HCT116 (cell line): ENCODE data around the gene DNAJC6. TPM values are rescaled to one million over a fixed set of nuclear protein-coding genes. Genes with fewer than 3 reads are reported as not detected.
A peak's percentile ranks its signal among the peaks of the same experiment; 100 is the strongest.

Experiments used
- ATAC-seq: fragments of 200-7000 bp; cut with Tn5 transposase; 2 replicates; pipeline ENCODE4 v1.9.1; 2020; ENCODE audit warnings: mild to moderate bottlenecking, moderate library complexity
- BruUV-seq: library from RNA; stranded (reverse); fragments of 400-500 nt; replicated peaks from 2 replicates; lab custom pipeline; 2021; lab: Mats Ljungman, UMichigan
- CTCF ChIA-PET: fragments of 300-600 bp; sonication (Branson Sonifier 250); formaldehyde crosslinking; loops from one replicate; lab custom pipeline; 2021; ENCODE audit warnings: antibody characterized with exemption; lab: Charles Lee
- POLR2A ChIA-PET: fragments of 300-600, 350-600 bp; sonication (Branson Sonifier 250); formaldehyde crosslinking; loops from one replicate; lab custom pipeline; 2021; ENCODE audit warnings: antibody characterized with exemption; lab: Charles Lee
- RAD21 ChIA-PET, 2 experiments: fragments of 300-600 bp; sonication (Branson Sonifier 250); formaldehyde crosslinking; loops; one replicate each; lab custom pipeline; 2023; ENCODE audit warnings: low total read pairs in 2 of 2; ENCODE audit not compliant: uncharacterized antibody in 2 of 2, unreplicated experiment in 2 of 2, low non-redundant PET in 1 of 2; lab: Charles Lee
- DNase-seq: peaks from one replicate; pipeline ENCODE4 v3.0.0-alpha.2; 2010; ENCODE audit warnings: low read depth, low spot score
- H2AFZ ChIP-seq: fragments of 200-600 bp; shearing (Covaris generic), sonication (generic); 2 replicates; pipeline ENCODE4 v1.6.1; 2017; ENCODE audit warnings: low read depth, mixed run types, mixed read lengths, antibody characterized with exemption, low read length; ENCODE audit not compliant: poor library complexity, severe bottlenecking
- H3K27ac ChIP-seq: 2 replicates; pipeline ENCODE4 v1.5.1; 2012; ENCODE audit warnings: low read depth, low read length
- H3K27me3 ChIP-seq: fragments of 200-600 bp; sonication (generic); 2 replicates; pipeline ENCODE4 v1.6.1; 2016; ENCODE audit warnings: mixed run types, low read length, mixed read lengths; ENCODE audit not compliant: insufficient read depth
- H3K36me3 ChIP-seq, 2 experiments: fragments of 200-500 bp in 1 of 2; fragments of 200-600 bp in 1 of 2; sonication (Bioruptor generic) in 1 of 2; sonication (generic) in 1 of 2; 2 replicates each; pipeline versions ENCODE4 v1.5.1 to v1.6.1; 2014 to 2016; ENCODE audit warnings: low read length in 2 of 2, inconsistent platforms in 1 of 2, mixed read lengths in 1 of 2, mixed run types in 1 of 2; ENCODE audit not compliant: insufficient read depth in 2 of 2, control insufficient read depth in 1 of 2
- H3K4me1 ChIP-seq, 2 experiments: fragments of 200-600 bp in 1 of 2; sonication (generic) in 1 of 2; 2 replicates each; pipeline versions ENCODE4 v1.5.1 to v1.6.1; 2012 to 2017; ENCODE audit warnings: low read length in 2 of 2, inconsistent platforms in 1 of 2, mild to moderate bottlenecking in 1 of 2, mixed read lengths in 1 of 2, mixed run types in 1 of 2, moderate library complexity in 1 of 2; ENCODE audit not compliant: insufficient read depth in 2 of 2, control insufficient read depth in 1 of 2
- H3K4me2 ChIP-seq: fragments of 200-600 bp; sonication (generic); 2 replicates; pipeline ENCODE4 v1.6.1; 2017; ENCODE audit warnings: mixed run types, low read length, mixed read lengths
- H3K4me3 ChIP-seq, 2 experiments: fragments of 200-600 bp in 1 of 2; sonication (generic) in 1 of 2; replicated peaks in 1 of 2; 2 replicates each; pipeline ENCODE4 v1.5.1; 2011 to 2016; ENCODE audit warnings: low read length in 2 of 2, control low read depth in 1 of 2, low read depth in 1 of 2, mild to moderate bottlenecking in 1 of 2, mixed read lengths in 1 of 2, mixed run types in 1 of 2
- H3K79me2 ChIP-seq: fragments of 200-600 bp; sonication (generic); 2 replicates; pipeline ENCODE4 v1.6.1; 2017; ENCODE audit warnings: mild to moderate bottlenecking, mixed run types, low read length, moderate library complexity, mixed read lengths; ENCODE audit not compliant: insufficient read depth
- H3K9ac ChIP-seq: fragments of 200-600 bp; sonication (generic); 2 replicates; pipeline ENCODE4 v1.6.1; 2016; ENCODE audit warnings: low read length, mixed read lengths
- H3K9me2 ChIP-seq: fragments of 200-600 bp; sonication (generic), shearing (Covaris generic); 2 replicates; pipeline ENCODE4 v1.6.1; 2017; ENCODE audit warnings: mixed run types, mild to moderate bottlenecking, moderate library complexity; ENCODE audit not compliant: insufficient read depth
- H3K9me3 ChIP-seq, 2 experiments: fragments of 200-500 bp in 1 of 2; fragments of 200-600 bp in 1 of 2; sonication (Bioruptor generic) in 1 of 2; sonication (generic) in 1 of 2; 2 replicates each; pipeline ENCODE4 v1.6.1; 2014 to 2017; ENCODE audit warnings: low read length in 2 of 2, mixed read lengths in 2 of 2, inconsistent platforms in 1 of 2, low read depth in 1 of 2, mild to moderate bottlenecking in 1 of 2, mixed run types in 1 of 2, moderate library complexity in 1 of 2; ENCODE audit not compliant: control insufficient read depth in 1 of 2, insufficient read depth in 1 of 2
- H4K20me1 ChIP-seq: fragments of 200-600 bp; sonication (generic), shearing (Covaris generic); 2 replicates; pipeline ENCODE4 v1.6.1; 2017; ENCODE audit warnings: mixed run types, mild to moderate bottlenecking, moderate library complexity; ENCODE audit not compliant: insufficient read depth
- EGR1 ChIP-seq: IDR thresholded peaks from 2 replicates; pipeline ENCODE4 v1.6.1; 2012; ENCODE audit warnings: low read depth
- ELF1 ChIP-seq: IDR thresholded peaks from 2 replicates; pipeline ENCODE4 v1.6.1; 2012; ENCODE audit warnings: low read depth, borderline replicate concordance
- FOSL1 ChIP-seq: IDR thresholded peaks from 2 replicates; pipeline ENCODE4 v1.6.1; 2012; ENCODE audit warnings: low read depth
- JUND ChIP-seq: IDR thresholded peaks from 2 replicates; pipeline ENCODE4 v1.6.1; 2012
- POLR2AphosphoS5 ChIP-seq: IDR thresholded peaks from 2 replicates; pipeline ENCODE4 v1.6.1; 2011; ENCODE audit warnings: mild to moderate bottlenecking, low read depth, low read length, moderate library complexity
- SIN3A ChIP-seq: IDR thresholded peaks from 2 replicates; pipeline ENCODE4 v1.6.1; 2012; ENCODE audit warnings: low read depth
- SP1 ChIP-seq: IDR thresholded peaks from 2 replicates; pipeline ENCODE4 v1.6.1; 2012; ENCODE audit warnings: low read depth
- YY1 ChIP-seq: IDR thresholded peaks from 2 replicates; pipeline ENCODE4 v1.6.1; 2011; ENCODE audit warnings: low read length, low read depth, moderate library complexity, mild to moderate bottlenecking; ENCODE audit not compliant: insufficient replicate concordance; ENCODE audit errors: extremely low read depth
- intact Hi-C: fragments of 100-400 bp; cut with micrococcal nuclease; formaldehyde crosslinking; loops from 2 replicates; pipeline ENCODE4 v1.10.0; 2022
- total RNA-seq: library from RNA; stranded (reverse); gene quantifications from one replicate; pipeline ENCODE4 v1.2.1, GENCODE V29; 2021; ENCODE audit not compliant: unreplicated experiment
- TF ChIP-seq, protein P1 (sequence below): IDR thresholded peaks from 2 replicates; pipeline ENCODE4 v1.6.1; 2012; ENCODE audit warnings: low read depth
- TF ChIP-seq, protein P2 (sequence below): IDR thresholded peaks from 2 replicates; pipeline ENCODE4 v1.6.1; 2012

DNAJC6 gene
- total RNA-seq, 1 experiment from 2014 or later, result 9.0 TPM

DNA sequence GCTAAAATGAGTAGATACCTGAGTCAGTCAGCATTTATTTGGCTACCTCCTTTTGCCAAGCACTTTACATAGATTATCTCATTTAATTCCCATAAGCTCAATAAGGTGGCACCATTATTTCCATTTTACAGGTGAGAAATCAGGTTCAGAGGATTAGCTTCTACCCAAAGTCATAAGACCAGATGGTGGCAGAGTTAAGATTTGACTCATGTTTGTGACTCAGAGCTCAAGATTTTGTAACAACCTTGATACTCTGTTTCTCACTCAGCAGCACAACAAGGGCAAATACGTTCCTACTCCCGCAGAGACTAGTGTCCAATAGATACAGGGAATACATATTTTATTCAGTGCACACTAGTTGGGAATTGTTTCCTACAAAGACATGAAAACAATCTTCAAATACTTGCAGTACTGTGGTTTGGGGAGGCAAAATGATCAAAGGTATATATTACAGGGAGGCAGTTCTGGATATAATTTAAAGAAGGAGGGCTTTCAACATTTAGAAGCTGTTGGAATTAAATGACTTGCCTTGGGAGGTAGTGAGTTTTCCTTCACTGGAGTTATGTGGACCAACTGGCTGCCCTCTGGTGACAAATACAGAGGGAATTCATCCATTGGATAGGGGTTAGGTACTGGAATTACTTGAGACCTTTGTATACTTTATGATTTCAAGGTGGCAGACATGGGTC, 114.7 kb downstream of the DNAJC6 start (continued):
- TF ChIP-seq, protein P1, sequence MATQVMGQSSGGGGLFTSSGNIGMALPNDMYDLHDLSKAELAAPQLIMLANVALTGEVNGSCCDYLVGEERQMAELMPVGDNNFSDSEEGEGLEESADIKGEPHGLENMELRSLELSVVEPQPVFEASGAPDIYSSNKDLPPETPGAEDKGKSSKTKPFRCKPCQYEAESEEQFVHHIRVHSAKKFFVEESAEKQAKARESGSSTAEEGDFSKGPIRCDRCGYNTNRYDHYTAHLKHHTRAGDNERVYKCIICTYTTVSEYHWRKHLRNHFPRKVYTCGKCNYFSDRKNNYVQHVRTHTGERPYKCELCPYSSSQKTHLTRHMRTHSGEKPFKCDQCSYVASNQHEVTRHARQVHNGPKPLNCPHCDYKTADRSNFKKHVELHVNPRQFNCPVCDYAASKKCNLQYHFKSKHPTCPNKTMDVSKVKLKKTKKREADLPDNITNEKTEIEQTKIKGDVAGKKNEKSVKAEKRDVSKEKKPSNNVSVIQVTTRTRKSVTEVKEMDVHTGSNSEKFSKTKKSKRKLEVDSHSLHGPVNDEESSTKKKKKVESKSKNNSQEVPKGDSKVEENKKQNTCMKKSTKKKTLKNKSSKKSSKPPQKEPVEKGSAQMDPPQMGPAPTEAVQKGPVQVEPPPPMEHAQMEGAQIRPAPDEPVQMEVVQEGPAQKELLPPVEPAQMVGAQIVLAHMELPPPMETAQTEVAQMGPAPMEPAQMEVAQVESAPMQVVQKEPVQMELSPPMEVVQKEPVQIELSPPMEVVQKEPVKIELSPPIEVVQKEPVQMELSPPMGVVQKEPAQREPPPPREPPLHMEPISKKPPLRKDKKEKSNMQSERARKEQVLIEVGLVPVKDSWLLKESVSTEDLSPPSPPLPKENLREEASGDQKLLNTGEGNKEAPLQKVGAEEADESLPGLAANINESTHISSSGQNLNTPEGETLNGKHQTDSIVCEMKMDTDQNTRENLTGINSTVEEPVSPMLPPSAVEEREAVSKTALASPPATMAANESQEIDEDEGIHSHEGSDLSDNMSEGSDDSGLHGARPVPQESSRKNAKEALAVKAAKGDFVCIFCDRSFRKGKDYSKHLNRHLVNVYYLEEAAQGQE, result no peak
- TF ChIP-seq, protein P2, sequence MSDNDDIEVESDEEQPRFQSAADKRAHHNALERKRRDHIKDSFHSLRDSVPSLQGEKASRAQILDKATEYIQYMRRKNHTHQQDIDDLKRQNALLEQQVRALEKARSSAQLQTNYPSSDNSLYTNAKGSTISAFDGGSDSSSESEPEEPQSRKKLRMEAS, result peak; percentile 16; the same call in 1 of the 2 replicates

DNA sequence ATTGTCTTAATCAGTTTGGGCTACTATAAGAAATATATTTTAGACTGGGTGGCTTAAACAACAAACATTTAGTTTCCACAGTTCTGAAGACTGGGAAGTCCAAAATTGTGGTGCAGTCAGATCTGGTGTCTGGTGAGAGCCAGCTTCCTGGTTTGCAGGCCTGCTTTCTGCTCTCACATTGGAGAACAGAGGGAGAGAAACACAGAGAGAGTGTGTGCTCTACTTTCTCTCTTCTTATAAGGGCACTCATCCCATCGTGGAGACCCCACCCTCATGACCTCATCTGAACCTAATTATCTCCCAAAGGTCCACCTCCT, 115.2 kb downstream of the DNAJC6 start:
- Histone ChIP-seq H3K9me2 (no peaks in the 10 kb centered on the region), H4K20me1 (no peaks in the 10 kb centered on the region), H3K27ac (peak overlapping the region; percentile 40; the same call in 1 of the 2 replicates), H3K4me1 (peaks cover 27 to 62% of the 10 kb centered on the region in 2 experiments), H3K4me2 (peak overlapping the region; percentile 87), H3K79me2 (peaks cover 44% of the 10 kb centered on the region), H3K9ac (peak overlapping the region; percentile 38), H3K4me3 (peak overlapping the region in 1 of 2 experiments; percentile 24; a peak in 2 of 4 replicates), H3K27me3 (no peaks in the 10 kb centered on the region), H2AFZ (no peak overlapping the region), H3K36me3 (peaks cover 0 to 3% of the 10 kb centered on the region in 2 experiments; a peak in 1 of 4 replicates), H3K9me3 (no peaks in the 10 kb centered on the region)
- DNase-seq (no peak), ATAC-seq (no peak)
- ChIA-PET CTCF (no interaction called here), POLR2A (interaction anchor here (0.6 kb wide), 1 partner anchor 73 kb away, joined by 3 read pairs; no protein-coding TSS in a partner anchor), RAD21 (interaction anchor here in 1 of 2 experiments (1.0 kb wide), 1 partner anchor 209 kb away, joined by 3 read pairs; no protein-coding TSS in a partner anchor)
- TF ChIP-seq FOSL1 (no peak), EGR1 (no peak), YY1 (no peak), SIN3A (no peak), SP1 (no peak), ELF1 (no peak), POLR2AphosphoS5 (no peak), JUND (no peak)
- intact Hi-C loops, result loop anchor here (10.0 kb wide), 3 partner anchors 190 to 820 kb away; no protein-coding TSS in a partner anchor
- BruUV-seq, result no TSS peak
